B cell (primary cell): Measurements from ENCODE around the gene LPAR4. TPM values are rescaled to one million over a fixed set of nuclear protein-coding genes. Genes with fewer than 3 reads are reported as not detected.
A peak's percentile ranks its signal among the peaks of the same experiment; 100 is the strongest.

ENCODE experiments used
- ATAC-seq: fragments of 200-7000 bp; cut with Tn5 transposase; one replicate; pipeline ENCODE4 v1.10.0; 2021; ENCODE audit warnings: low read depth, mild to moderate bottlenecking, moderate number of reproducible peaks, moderate library complexity
- CTCF ChIA-PET: fragments of 350-600 bp; sonication (Branson Sonifier 250); formaldehyde crosslinking; loops from one replicate; lab custom pipeline; 2021; ENCODE audit warnings: antibody characterized with exemption, inconsistent platforms; lab: Charles Lee
- POLR2A ChIA-PET: fragments of 350-600 bp; sonication (Branson Sonifier 250); formaldehyde crosslinking; loops from one replicate; lab custom pipeline; 2021; ENCODE audit warnings: antibody characterized with exemption; lab: Charles Lee
- DNase-seq: peaks from one replicate; pipeline ENCODE4 v3.0.0; 2013
- H2AFZ ChIP-seq: 2 replicates; pipeline ENCODE4 v1.6.1; 2012; ENCODE audit warnings: mild to moderate bottlenecking, low read depth, low read length; ENCODE audit not compliant: insufficient read depth, poor library complexity, severe bottlenecking
- H3K27ac ChIP-seq, 2 donors: 1 replicate in 1 of 2; 2 replicates in 1 of 2; pipeline ENCODE4 v1.5.1; 2012 to 2013; ENCODE audit warnings: low read length in 2 of 2, mild to moderate bottlenecking in 2 of 2, moderate library complexity in 1 of 2
- H3K27me3 ChIP-seq, 4 experiments: fragments of 200-600 bp in 1 of 4; sonication (generic) in 1 of 4; replicated peaks in 1 of 4; 1 replicate in 2 of 4; 2 replicates in 2 of 4; pipeline versions ENCODE4 v1.6.1 to v1.7.0; 2013 to 2016; ENCODE audit warnings: low read length in 3 of 4, mild to moderate bottlenecking in 2 of 4, mixed read lengths in 1 of 4, moderate library complexity in 1 of 4; ENCODE audit not compliant: insufficient read depth in 4 of 4, control insufficient read depth in 3 of 4; ENCODE audit errors: control extremely low read depth in 1 of 4
- H3K36me3 ChIP-seq, 2 experiments: replicated peaks in 1 of 2; 1 replicate in 1 of 2; 2 replicates in 1 of 2; pipeline versions ENCODE4 v1.6.1 to v1.7.1; 2013; ENCODE audit warnings: low read length in 1 of 2; ENCODE audit not compliant: insufficient read depth in 2 of 2, control insufficient read depth in 1 of 2; ENCODE audit errors: control extremely low read depth in 1 of 2, extremely low read depth in 1 of 2
- H3K4me1 ChIP-seq, 2 donors: fragments of 200-600 bp in 1 of 2; sonication (generic) in 1 of 2; 1 replicate in 1 of 2; 2 replicates in 1 of 2; pipeline versions ENCODE4 v1.5.1 to v1.6.1; 2013 to 2017; ENCODE audit warnings: low read length in 2 of 2; ENCODE audit not compliant: control insufficient read depth in 2 of 2, insufficient read depth in 2 of 2
- H3K4me2 ChIP-seq: replicated peaks from 2 replicates; pipeline ENCODE3; 2012; ENCODE audit warnings: mild to moderate bottlenecking, low read depth, low read length; ENCODE audit not compliant: poor library complexity, severe bottlenecking
- H3K4me3 ChIP-seq, 5 experiments: fragments of 200-600 bp in 1 of 5; sonication (generic) in 1 of 5; 1 replicate in 3 of 5; 2 replicates in 2 of 5; pipeline versions ENCODE4 v1.5.1 to v1.7.0; 2011 to 2016; ENCODE audit warnings: low read length in 4 of 5, mild to moderate bottlenecking in 4 of 5, low read depth in 2 of 5, control low read depth in 1 of 5, moderate library complexity in 1 of 5; ENCODE audit not compliant: insufficient read depth in 1 of 5; ENCODE audit errors: control extremely low read depth in 1 of 5, extremely low read depth in 1 of 5
- H3K79me2 ChIP-seq: fragments of 200-600 bp; sonication (generic); one replicate; pipeline ENCODE4 v1.6.0; 2016; ENCODE audit warnings: low read length; ENCODE audit not compliant: control insufficient read depth, insufficient read depth
- H3K9ac ChIP-seq: fragments of 200-600 bp; sonication (generic); 2 replicates; pipeline ENCODE4 v1.6.1; 2017; ENCODE audit warnings: mild to moderate bottlenecking, low read length, moderate library complexity
- H3K9me3 ChIP-seq, 3 donors: one replicate each; pipeline versions ENCODE4 v1.6.1 to v1.7.1; 2013; ENCODE audit warnings: low read length in 2 of 3; ENCODE audit not compliant: control insufficient read depth in 2 of 3, insufficient read depth in 1 of 3; ENCODE audit errors: control extremely low read depth in 1 of 3
- H4K20me1 ChIP-seq: 2 replicates; pipeline ENCODE4 v1.6.0; 2012; ENCODE audit warnings: mild to moderate bottlenecking, low read length; ENCODE audit not compliant: insufficient read depth, control insufficient read depth, poor library complexity, severe bottlenecking
- H3K27ac Mint-ChIP-seq: one replicate; pipeline ENCODE4 v1.8.0; 2021; ENCODE audit warnings: mixed read lengths
- H3K27me3 Mint-ChIP-seq: one replicate; pipeline ENCODE4 v1.8.0; 2021; ENCODE audit warnings: mixed read lengths
- H3K4me1 Mint-ChIP-seq: one replicate; pipeline ENCODE4 v1.8.0; 2021; ENCODE audit warnings: mixed read lengths
- H3K4me3 Mint-ChIP-seq: one replicate; pipeline ENCODE4 v1.8.0; 2021; ENCODE audit warnings: mixed read lengths
- H3K9me3 Mint-ChIP-seq: one replicate; pipeline ENCODE4 v1.8.0; 2022; ENCODE audit warnings: mixed read lengths; ENCODE audit not compliant: insufficient read depth
- EZH2 ChIP-seq: IDR thresholded peaks from 2 replicates; pipeline ENCODE4 v1.6.1; 2012; ENCODE audit warnings: borderline replicate concordance, low read depth, mild to moderate bottlenecking, moderate library complexity, low read length; ENCODE audit not compliant: insufficient read depth, poor library complexity, severe bottlenecking
- WGBS: methylation state at CpG from one replicate; pipeline ENCODE4 v1.1.5; 2013; ENCODE audit warnings: missing lambda C conversion rate; ENCODE audit not compliant: insufficient coverage; 5-methylcytosine and 5-hydroxymethylcytosine counted together
- intact Hi-C: fragments of 100-400 bp; cut with micrococcal nuclease; formaldehyde crosslinking; loops from one replicate; pipeline ENCODE4 v1.10.0; 2022
- polyA plus RNA-seq: library from polyadenylated mRNA; depleted of rRNA; stranded (reverse); fragments of >200 nt; gene quantifications from 2 replicates; pipeline ENCODE4 v1.2.3, GENCODE V29; 2012
- total RNA-seq, 2 donors: library from RNA; stranded (reverse); fragments of 120-200 nt in 1 of 2; gene quantifications; 1 replicate in 1 of 2; 2 replicates in 1 of 2; pipeline versions ENCODE4 v1.2.3 to v1.2.4, GENCODE V29; 2013 to 2022
- TF ChIP-seq, protein P1 (sequence below): fragments of 200-600 bp; IDR thresholded peaks from one replicate; pipeline ENCODE4 v1.8.0; 2022; ENCODE audit warnings: antibody characterized with exemption, mild to moderate bottlenecking

The LPAR4 gene
- total and polyA plus RNA-seq, 2 donors (not counting 1 experiment from before 2014, with no cell fraction given) = 0.03 TPM; not detected in 1

DNA sequence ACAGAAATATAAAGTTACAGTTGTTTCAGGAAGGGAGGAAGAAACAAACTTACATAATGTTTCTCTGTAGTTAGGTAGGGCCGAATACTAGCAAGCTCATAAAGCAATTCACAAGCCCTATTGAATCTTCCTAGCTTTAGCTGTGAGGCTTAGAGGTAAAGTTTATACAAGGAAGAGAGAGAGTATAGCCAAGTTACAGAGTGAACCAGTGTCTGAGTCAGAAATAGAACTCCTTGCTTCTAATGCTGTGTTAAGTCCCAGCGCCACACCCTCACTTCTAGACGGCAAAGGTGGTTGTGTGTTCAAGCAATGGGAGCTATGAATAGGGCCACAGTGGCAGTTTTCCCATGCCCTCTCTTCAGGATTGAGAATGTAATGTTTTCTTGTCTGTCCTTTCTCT lies 6.1 kb downstream of the LPAR4 start:
- POLR2A ChIA-PET = no interaction called here
- CTCF ChIA-PET = interaction anchor here (1.0 kb wide), 1 partner anchor 328 kb away, joined by 4 read pairs; no protein-coding TSS in a partner anchor
- no peak for ATAC-seq
- Mint-ChIP-seq H3K4me1 (peaks cover 43% of the 10 kb centered on the region), H3K27ac (peak overlapping the region; percentile 86), H3K9me3 (no peaks in the 10 kb centered on the region), H3K27me3 (no peaks in the 10 kb centered on the region), H3K4me3 (peak overlapping the region; percentile 80)
- Histone ChIP-seq H2AFZ (peak overlapping the region; percentile 66), H3K9me3 (no peaks in the 10 kb centered on the region), H3K4me1 (peaks cover 38 to 42% of the 10 kb centered on the region in 2 donors), H3K36me3 (no peaks in the 10 kb centered on the region), H3K27ac (peak overlapping the region; percentile 62 to 70), H3K4me2 (peak overlapping the region; percentile 65), H3K79me2 (no peaks in the 10 kb centered on the region), H3K9ac (peak overlapping the region; percentile 52), H3K27me3 (no peaks in the 10 kb centered on the region), H3K4me3 (peak overlapping the region in 2 of 5 experiments; percentile 17 to 18), H4K20me1 (no peaks in the 10 kb centered on the region)
- intact Hi-C loops = loop anchor here (2.0 to 10.0 kb wide), 5 partner anchors 199 to 661 kb away; partner anchors contain the start of genes CYSLTR1, PGK1 and TAF9B
- no peak for TF ChIP-seq EZH2
- TF ChIP-seq, protein P1, sequence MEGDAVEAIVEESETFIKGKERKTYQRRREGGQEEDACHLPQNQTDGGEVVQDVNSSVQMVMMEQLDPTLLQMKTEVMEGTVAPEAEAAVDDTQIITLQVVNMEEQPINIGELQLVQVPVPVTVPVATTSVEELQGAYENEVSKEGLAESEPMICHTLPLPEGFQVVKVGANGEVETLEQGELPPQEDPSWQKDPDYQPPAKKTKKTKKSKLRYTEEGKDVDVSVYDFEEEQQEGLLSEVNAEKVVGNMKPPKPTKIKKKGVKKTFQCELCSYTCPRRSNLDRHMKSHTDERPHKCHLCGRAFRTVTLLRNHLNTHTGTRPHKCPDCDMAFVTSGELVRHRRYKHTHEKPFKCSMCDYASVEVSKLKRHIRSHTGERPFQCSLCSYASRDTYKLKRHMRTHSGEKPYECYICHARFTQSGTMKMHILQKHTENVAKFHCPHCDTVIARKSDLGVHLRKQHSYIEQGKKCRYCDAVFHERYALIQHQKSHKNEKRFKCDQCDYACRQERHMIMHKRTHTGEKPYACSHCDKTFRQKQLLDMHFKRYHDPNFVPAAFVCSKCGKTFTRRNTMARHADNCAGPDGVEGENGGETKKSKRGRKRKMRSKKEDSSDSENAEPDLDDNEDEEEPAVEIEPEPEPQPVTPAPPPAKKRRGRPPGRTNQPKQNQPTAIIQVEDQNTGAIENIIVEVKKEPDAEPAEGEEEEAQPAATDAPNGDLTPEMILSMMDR = no peak
- WGBS = 30% methylated on average over 2 of the region's 3 CpGs
- DNase-seq = no peak

DNA sequence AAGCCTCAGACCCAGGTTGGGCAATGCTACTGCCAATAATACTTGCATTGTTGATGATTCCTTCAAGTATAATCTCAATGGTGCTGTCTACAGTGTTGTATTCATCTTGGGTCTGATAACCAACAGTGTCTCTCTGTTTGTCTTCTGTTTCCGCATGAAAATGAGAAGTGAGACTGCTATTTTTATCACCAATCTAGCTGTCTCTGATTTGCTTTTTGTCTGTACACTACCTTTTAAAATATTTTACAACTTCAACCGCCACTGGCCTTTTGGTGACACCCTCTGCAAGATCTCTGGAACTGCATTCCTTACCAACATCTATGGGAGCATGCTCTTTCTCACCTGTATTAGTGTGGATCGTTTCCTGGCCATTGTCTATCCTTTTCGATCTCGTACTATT lies 7.4 kb downstream of the LPAR4 start:
- H3K36me3 ChIP-seq = no peaks in the 10 kb centered on the region
- H3K4me3 Mint-ChIP-seq = peak overlapping the region; percentile 80
- H3K27me3 Mint-ChIP-seq = no peaks in the 10 kb centered on the region
- H3K4me2 ChIP-seq = peak overlapping the region; percentile 65
- no peaks in the 10 kb centered on the region for H3K27me3 ChIP-seq
- H3K4me3 ChIP-seq = peak overlapping the region; percentile 34 to 53 (median 40)
- peak overlapping the region; percentile 52 for H3K9ac ChIP-seq
- WGBS = no CpG with 5 or more reads among the region's 5 CpGs
- no peaks in the 10 kb centered on the region for H3K79me2 ChIP-seq
- no peaks in the 10 kb centered on the region for H4K20me1 ChIP-seq
- peak overlapping the region; percentile 92 for H3K27ac Mint-ChIP-seq
- H3K27ac ChIP-seq = peak overlapping the region; percentile 62 to 70
- no peaks in the 10 kb centered on the region for H3K9me3 ChIP-seq
- ChIA-PET POLR2A (no interaction called here), CTCF (interaction anchor here (1.0 to 1.7 kb wide), 4 partner anchors 200 to 658 kb away, joined by 3 to 8 read pairs (median 3); no protein-coding TSS in a partner anchor)
- DNase-seq (peak; percentile 61), ATAC-seq (peak; percentile 95)
- H3K4me1 Mint-ChIP-seq = peaks cover 40% of the 10 kb centered on the region
- peak overlapping the region; percentile 66 for H2AFZ ChIP-seq
- H3K9me3 Mint-ChIP-seq = no peaks in the 10 kb centered on the region
- TF ChIP-seq, protein P1 = no peak
- no peak for TF ChIP-seq EZH2
- intact Hi-C loops = loop anchor here (1.0 to 10.0 kb wide), 8 partner anchors 38 to 660 kb away; partner anchors contain the start of genes CYSLTR1, P2RY10, PGK1 and TAF9B
- peaks cover 38 to 42% of the 10 kb centered on the region in 2 donors for H3K4me1 ChIP-seq
